ENCODE results near the gene CFAP45. TPM values are rescaled to one million over a fixed set of nuclear protein-coding genes. Genes with fewer than 3 reads are reported as not detected.

Gene CFAP45
- total RNA-seq, 1 donor from 2014 or later: 1.0 TPM

GRCh38 chr1:159896546-159896930, 3.4 kb downstream of the CFAP45 start:
- H3K4me3 Mint-ChIP-seq (ENCODE audit: unreplicated experiment): no peak overlapping the region
- H3K27ac Mint-ChIP-seq (ENCODE audit: unreplicated experiment): no peak overlapping the region
- H3K27me3 Mint-ChIP-seq (ENCODE audit: unreplicated experiment): peaks cover 2% of the 10 kb centered on the region
- peaks cover 25% of the 10 kb centered on the region for H3K4me1 Mint-ChIP-seq (ENCODE audit: unreplicated experiment)
- TF ChIP-seq CTCF (IDR thresholded peaks at IDR 0.05; ENCODE audit: unreplicated experiment): no peak
- no peaks in the 10 kb centered on the region for H3K36me3 Mint-ChIP-seq (ENCODE audit: low read depth, unreplicated experiment)
- H3K9me3 Mint-ChIP-seq (ENCODE audit: unreplicated experiment): no peaks in the 10 kb centered on the region
- no peak for DNase-seq (ENCODE audit: low spot score)

GRCh38 chr1:159895836-159896545, 4.0 kb downstream of the CFAP45 start:
- H3K4me3 Mint-ChIP-seq (ENCODE audit: unreplicated experiment): no peak overlapping the region
- H3K9me3 Mint-ChIP-seq (ENCODE audit: unreplicated experiment): no peaks in the 10 kb centered on the region
- DNase-seq (ENCODE audit: low spot score): no peak
- no peak overlapping the region for H3K27ac Mint-ChIP-seq (ENCODE audit: unreplicated experiment)
- H3K4me1 Mint-ChIP-seq (ENCODE audit: unreplicated experiment): peaks cover 26% of the 10 kb centered on the region
- TF ChIP-seq CTCF (IDR thresholded peaks at IDR 0.05; ENCODE audit: unreplicated experiment): no peak
- H3K27me3 Mint-ChIP-seq (ENCODE audit: unreplicated experiment): peaks cover 2% of the 10 kb centered on the region
- no peaks in the 10 kb centered on the region for H3K36me3 Mint-ChIP-seq (ENCODE audit: low read depth, unreplicated experiment)

- DNase-seq (ENCODE audit: low spot score): no peak
- H3K9me3 Mint-ChIP-seq (ENCODE audit: unreplicated experiment): no peaks in the 10 kb centered on the region
- no peak overlapping the region for H3K27ac Mint-ChIP-seq (ENCODE audit: unreplicated experiment)
- H3K36me3 Mint-ChIP-seq (ENCODE audit: low read depth, unreplicated experiment): no peaks in the 10 kb centered on the region
- peaks cover 2% of the 10 kb centered on the region for H3K27me3 Mint-ChIP-seq (ENCODE audit: unreplicated experiment)
- TF ChIP-seq CTCF (IDR thresholded peaks at IDR 0.05; ENCODE audit: unreplicated experiment): no peak
- H3K4me3 Mint-ChIP-seq (ENCODE audit: unreplicated experiment): no peak overlapping the region
- H3K4me1 Mint-ChIP-seq (ENCODE audit: unreplicated experiment): peaks cover 21% of the 10 kb centered on the region
These were observed 4.7 kb downstream of the CFAP45 start for GRCh38 chr1:159895286-159895685.

- Mint-ChIP-seq H3K9me3 (ENCODE audit: unreplicated experiment) (no peaks in the 10 kb centered on the region), H3K36me3 (ENCODE audit: low read depth, unreplicated experiment) (no peaks in the 10 kb centered on the region), H3K4me3 (ENCODE audit: unreplicated experiment) (no peak overlapping the region), H3K4me1 (ENCODE audit: unreplicated experiment) (peaks cover 31% of the 10 kb centered on the region), H3K27ac (ENCODE audit: unreplicated experiment) (no peak overlapping the region), H3K27me3 (ENCODE audit: unreplicated experiment) (peaks cover 3% of the 10 kb centered on the region)
- no peak for TF ChIP-seq CTCF (IDR thresholded peaks at IDR 0.05; ENCODE audit: unreplicated experiment)
- no peak for DNase-seq (ENCODE audit: low spot score)
These were observed 7.0 kb downstream of the CFAP45 start for GRCh38 chr1:159892944-159893343.

- Mint-ChIP-seq H3K9me3 (ENCODE audit: unreplicated experiment) (no peaks in the 10 kb centered on the region), H3K27me3 (ENCODE audit: unreplicated experiment) (peaks cover 6% of the 10 kb centered on the region)
These were observed 8.4 kb downstream of the CFAP45 start for GRCh38 chr1:159891275-159892157.

More at GRCh38 chr1:159891275-159892157, 8.4 kb downstream of the CFAP45 start:
- peak; percentile 75 for DNase-seq (ENCODE audit: low spot score)
- TF ChIP-seq CTCF (IDR thresholded peaks at IDR 0.05; ENCODE audit: unreplicated experiment): peak; percentile 67
- peak overlapping the region; percentile 22 for H3K27ac Mint-ChIP-seq (ENCODE audit: unreplicated experiment)
- no peak overlapping the region for H3K4me3 Mint-ChIP-seq (ENCODE audit: unreplicated experiment)
- peaks cover 30% of the 10 kb centered on the region for H3K4me1 Mint-ChIP-seq (ENCODE audit: unreplicated experiment)
- no peaks in the 10 kb centered on the region for H3K36me3 Mint-ChIP-seq (ENCODE audit: low read depth, unreplicated experiment)
